Measurements from ENCODE around the gene IL21R.
"Not testable (repeated sequence)": the region's sequence is repeated elsewhere in the genome, so short reads cannot be mapped to it uniquely, and the experiment has no call there.

The IL21R gene

GRCh38 chr16:27428026-27428785, 26.2 kb downstream of the IL21R start:
- DNase-seq, result no peak

DNA sequence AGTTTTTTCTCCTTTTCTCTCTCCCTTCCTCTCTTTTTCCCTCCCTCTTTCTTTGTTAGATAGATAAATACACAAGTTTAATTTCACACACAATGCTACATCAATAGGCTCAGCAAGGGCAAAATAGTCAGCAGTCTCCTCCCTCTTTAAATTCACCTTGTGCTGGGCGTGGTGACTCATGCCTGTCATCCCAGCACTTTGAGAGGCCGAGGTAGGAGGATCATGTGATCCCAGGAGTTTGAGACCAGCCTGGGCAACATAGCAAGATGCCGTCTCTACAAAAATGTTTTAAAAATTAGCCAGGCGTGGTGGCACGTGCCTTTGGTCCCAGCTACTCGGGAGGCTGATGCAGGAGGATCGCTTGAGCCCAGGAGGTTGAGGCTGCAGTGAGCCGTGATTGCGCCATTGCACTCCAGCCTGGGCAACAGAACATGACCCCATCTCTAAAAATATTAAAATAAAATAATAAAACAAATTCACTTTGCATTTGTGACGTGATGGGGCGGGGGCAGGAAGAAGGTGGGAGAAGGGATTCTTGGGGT, 27.4 kb downstream of the IL21R start:
- no peak for DNase-seq

DNA sequence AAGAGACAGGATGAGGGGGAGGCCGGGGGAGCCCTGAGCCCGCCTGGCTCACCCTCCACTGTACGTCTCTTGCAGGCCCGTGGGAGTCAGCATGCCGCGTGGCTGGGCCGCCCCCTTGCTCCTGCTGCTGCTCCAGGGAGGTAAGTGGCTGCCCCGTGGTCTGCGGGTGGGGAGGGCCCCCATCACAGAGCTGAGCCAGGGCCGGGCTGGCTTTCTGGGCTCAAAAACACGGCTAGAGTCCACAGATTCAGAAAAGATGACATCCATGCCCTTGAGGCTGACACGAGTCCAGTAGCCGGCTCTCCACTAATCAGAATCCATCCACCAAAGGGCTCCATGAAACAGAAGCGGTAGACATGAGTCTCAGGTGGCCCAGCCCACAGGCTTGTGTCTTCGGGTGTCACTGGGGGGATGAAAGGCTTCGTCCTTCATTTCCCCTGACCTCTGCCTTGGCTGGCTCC, 28.0 kb downstream of the IL21R start:
- no peak for DNase-seq

DNA sequence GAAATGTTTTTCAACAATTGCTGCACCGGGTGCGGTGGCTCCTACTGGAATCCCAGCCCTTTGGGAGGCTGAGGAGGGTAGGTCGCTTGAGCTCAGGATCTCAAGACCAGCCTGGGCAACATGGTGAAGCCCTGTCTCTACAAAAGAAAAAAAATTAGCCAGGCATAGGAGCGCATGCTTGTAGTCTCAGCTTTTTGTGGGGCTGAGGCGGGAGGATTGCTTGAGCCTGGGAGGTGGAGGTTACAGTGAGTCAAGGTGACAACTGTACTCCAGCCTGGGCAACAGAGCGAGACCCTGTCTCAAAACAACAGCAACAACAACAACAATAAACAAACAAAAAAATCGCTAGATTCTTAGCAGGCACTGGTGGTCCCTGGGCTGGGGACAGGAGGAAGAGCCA, 28.5 kb downstream of the IL21R start:
- DNase-seq, result no peak

DNA sequence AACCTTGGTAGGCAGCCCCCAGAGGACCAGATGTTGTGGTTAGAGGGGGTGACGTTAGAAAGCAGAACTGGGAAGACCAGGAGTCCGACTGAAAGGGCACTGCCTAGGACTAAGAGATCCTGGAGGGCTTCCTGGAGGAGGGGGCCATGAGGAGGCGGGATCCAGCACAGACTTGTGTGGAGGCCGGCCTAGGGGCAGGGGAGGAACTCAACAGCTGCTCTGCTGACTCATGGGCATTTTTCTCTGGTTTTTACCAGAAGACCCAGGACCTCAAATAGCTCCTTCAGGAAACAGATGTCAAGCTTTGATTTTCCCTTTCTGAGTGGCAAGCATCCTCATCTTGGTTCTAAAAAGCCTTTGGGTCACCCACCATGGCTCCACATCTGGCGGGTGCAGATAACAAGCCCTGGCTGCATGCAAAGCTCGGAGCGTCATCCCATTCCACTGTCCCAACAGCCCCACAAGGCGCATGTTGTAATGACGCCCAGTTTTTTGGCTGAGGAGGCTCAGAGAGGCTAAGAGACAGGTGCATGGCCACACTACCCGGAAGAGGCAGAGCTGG, 29.0 kb downstream of the IL21R start:
- DNase-seq, result no peak

DNA sequence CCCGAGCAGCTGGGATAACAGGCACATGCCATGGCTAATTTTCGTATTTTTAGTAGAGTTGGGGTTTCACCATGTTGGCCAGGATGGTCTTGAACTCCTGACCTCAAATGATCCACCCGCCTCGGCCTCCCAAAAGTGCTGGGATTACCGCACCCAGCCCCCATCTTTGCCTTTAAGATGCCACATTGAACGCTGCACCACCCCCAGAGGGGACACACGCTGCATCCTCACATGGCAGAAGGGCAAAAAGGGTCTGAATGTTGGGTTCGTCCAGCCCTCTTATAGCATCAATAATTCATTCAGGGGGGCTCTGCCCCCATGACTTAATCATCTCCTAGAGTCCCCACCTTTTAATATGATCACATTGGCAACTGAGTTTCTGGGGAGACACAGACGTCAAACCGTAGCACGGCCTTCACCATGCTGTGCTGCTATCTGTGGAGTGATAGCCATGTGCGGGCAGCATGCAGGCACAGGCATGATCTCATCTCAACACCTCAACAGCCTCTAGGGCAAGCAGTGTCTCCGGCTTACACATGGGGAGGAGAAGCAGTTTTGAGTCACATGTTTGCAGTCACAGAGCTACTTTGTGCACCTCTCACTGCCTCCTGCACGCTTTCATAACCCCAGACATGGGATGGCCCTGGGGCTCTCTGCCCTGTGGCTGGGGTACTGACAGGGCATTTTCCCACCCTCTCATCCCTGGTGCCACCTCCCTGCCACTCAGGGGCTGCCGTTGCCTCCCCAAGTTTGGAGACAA, 30.0 kb downstream of the IL21R start:
- no peak for DNase-seq

DNA sequence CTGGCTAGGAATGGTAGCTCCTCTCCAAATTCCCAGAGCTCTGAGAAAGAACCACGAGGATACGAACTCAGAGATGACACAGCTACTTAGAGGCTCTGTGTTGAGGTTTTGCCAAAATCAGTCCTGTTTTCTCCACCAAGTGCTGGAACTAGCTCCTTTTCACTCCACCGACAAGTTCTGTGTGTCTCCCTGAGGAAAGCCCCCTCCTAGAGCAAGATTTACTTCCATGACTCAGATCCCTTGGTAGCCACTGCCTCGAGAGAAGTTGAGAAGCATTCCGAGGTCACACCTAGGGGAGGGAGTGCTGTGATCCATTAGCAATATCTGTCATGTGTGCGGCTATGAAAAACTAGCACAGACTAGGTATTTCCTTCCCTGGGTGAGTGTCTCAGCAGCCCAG, 30.6 kb downstream of the IL21R start:
- DNase-seq, result no peak

- not testable (repeated sequence) for DNase-seq
Observed at GRCh38 chr16:27433191-27433590, 31.2 kb downstream of the IL21R start.

DNA sequence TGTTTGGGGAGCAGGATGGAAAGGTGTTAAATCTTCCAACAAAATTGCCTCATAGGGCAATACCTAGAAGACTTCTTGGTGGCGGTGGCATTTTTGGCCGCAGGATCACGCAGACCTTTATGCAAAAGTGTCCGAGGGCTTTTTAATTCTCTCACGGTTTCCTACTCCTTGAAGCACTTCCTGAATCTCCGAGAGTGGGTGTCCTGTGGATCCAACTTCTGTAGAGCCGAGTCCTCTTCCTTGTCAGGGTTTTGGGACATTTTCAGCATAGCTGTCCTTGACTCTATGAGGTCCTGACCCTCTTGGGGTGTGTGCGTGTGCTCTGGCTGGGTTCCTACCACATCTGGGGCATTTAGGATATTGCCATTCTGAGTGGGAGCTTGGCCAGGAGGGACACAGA, 31.7 kb downstream of the IL21R start:
- no peak for DNase-seq

DNA sequence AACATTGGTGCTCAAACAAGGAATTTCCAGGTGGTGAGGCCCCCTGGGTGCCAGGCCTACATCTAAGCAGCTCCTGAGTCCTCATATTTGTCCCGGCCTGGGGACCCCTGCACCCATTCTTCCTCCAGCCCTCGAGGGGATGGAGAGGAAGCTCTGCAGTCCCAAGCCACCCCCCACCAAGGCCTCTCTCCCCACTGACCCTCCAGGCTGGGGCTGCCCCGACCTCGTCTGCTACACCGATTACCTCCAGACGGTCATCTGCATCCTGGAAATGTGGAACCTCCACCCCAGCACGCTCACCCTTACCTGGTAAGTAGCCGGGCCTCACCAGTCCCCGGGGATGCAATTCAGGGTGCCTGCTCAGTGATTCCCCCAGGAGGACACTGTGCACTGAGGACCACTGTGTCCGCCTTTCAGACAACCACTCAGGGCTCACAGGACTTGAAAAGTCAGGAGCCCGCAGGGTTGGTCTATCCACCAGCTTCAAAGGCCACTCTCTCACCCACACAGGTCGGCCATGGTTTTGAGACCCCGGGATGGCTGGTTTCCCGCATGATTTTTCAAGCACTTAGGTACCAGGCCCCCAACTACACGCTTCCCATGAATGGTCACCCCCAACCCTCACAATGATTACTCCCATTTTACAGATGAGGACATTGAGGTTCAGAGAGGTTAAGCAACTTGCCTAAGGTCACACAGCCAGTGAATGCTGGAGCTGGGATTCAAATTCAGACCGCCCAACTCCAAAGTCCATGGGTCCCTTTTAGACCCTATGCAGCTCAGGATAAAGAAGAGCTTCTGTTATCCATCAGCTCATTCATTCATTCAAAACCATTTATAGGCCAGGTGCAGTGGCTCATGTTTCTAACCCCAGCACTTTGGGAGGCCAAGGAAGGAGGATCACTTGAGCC, 32.4 kb downstream of the IL21R start:
- DNase-seq, result no peak

DNA sequence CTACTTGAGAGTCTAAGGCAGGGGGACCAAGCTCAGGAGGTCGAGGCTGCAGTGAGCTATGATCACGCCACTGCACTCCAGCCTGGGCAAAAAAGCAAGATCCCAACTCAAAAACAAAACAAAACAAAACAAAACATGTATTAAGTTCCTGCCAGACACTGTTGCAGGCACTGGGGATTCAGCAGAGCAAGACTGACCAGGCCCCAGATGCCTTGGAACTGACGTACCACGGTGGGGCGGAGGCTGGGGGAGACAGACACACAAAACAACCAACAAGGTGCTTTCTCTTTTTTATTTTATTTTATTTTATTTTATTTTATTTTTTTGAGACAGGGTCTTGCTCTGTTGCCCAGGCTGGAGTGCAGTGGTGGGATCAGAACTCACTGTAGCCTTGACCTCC, 33.2 kb downstream of the IL21R start:
- DNase-seq, result not testable (repeated sequence)

GRCh38 chr16:27436065-27436464, 34.1 kb downstream of the IL21R start:
- no peak for DNase-seq

GRCh38 chr16:27436921-27437650, 35.1 kb downstream of the IL21R start:
- no peak for DNase-seq

DNA sequence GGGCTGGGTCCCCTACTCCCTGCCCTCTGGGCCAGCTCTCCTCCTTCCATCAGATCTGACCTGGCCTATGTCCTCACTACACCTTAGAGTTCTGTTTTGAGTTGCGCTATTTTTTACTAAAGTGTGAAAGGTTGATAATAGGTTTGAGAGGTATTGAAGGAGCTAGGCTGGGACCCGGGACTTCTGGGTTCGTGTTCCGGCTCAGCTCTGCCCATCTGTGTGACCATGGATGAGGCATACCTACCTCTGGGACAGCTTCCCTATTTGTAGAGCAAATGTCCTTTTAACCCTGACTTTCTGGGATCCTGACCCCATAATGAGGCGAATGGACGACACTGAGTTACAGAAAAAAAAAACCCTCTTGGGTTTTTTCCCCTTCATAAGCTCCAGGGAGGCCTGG, 36.0 kb downstream of the IL21R start:
- no peak for DNase-seq

- DNase-seq, result no peak
Observed at GRCh38 chr16:27439271-27440018, 37.5 kb downstream of the IL21R start.

DNA sequence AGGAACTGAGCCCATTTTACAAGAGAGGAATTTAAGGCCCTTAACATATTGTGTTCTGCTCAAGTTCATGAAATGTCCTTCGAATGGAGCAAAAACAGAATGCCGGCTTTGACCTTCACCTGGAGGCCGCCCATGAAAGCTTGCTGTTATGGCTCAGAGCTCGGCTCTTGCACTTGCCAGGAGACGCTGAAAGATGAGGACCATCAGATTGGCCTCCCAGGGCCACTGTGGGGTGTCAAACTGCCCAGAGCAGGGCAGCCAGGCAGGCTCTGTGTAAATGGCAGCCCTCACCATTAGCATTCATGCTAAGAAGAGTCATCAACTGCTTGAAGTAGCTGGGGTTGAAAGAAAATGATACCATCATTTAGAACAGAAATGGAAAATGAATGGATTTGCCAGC, 39.3 kb downstream of the IL21R start:
- DNase-seq, result no peak

- DNase-seq, result no peak
Observed at GRCh38 chr16:27441998-27442397, 40.0 kb downstream of the IL21R start.

GRCh38 chr16:27444015-27444414, 42.0 kb downstream of the IL21R start:
- DNase-seq, result no peak

DNA sequence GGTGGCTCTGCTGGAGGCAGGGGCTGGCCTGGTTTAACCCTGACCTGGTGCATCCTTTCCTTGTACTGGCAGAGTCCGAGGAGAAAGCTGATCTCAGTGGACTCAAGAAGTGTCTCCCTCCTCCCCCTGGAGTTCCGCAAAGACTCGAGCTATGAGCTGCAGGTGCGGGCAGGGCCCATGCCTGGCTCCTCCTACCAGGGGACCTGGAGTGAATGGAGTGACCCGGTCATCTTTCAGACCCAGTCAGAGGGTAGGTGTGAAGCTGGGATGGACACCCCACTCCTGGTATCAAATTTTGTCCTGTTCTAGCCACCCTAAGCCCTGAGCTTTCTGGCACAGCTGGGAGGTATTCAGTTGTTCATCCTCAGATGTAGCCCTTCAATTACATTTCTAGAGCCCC, 42.5 kb downstream of the IL21R start:
- DNase-seq, result no peak

DNA sequence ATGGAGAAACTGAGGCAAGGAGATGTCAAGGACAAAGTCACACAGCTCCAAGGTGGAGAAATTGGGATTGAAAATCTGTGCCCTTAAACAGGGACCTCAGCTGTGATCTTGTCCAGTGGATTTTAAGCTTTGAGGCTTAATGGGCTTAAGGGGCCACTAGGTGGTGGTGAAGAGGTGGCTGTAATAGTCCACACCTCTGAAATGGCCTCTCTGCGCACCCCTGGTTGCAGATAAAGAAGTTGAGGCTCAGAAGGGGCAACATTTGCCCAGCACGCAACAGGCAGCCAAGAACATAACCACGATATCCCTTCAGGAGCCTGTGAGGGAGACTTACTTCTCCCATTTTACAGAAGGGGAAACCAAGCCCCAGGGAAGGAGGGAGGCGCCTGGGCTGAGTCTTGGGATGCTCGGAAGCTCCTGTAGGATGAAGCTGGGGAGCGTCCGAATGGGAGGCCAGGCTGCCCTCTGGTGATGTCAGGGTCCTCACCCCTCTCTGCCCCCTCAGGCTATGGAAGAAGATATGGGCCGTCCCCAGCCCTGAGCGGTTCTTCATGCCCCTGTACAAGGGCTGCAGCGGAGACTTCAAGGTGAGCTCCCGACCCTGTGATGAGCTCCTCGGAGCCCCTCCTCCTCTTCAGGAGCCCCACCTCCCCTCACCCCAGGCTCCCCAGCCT, 43.7 kb downstream of the IL21R start:
- DNase-seq, result no peak

DNA sequence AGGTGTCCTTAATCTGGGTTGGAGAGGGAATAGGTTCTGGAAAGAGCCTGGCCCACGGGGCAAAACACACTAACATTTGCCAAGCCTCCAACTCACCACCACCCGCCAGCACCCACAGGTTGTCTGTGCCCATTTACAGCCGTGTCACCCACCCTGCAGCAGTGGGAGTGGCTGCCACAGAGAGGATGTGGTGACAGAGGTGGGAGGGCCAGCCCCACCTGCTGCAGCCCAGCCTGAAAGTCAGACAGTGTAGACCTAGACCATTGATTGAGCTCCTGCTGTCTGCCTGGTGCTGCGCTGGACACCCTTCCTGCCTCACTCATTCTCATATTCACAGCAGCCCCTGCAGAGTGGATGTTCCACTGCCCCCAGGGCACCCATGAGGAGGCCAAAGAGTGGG, 44.7 kb downstream of the IL21R start:
- DNase-seq, result no peak
